H1 (cell line): ENCODE data around the gene LBH.

Experiments
- CEBPB ChIP-seq: IDR thresholded peaks from 2 replicates; pipeline ENCODE4 v1.6.1; 2012; ENCODE audit warnings: low read depth, low read length
- CTCF ChIP-seq, 3 experiments: IDR thresholded peaks; 1 replicate in 2 of 3; 2 replicates in 1 of 3; pipeline versions ENCODE4 v1.5.1 to v1.6.1; 2011; ENCODE audit warnings: low read length in 3 of 3, mild to moderate bottlenecking in 3 of 3, inconsistent platforms in 2 of 3, low read depth in 1 of 3, moderate library complexity in 1 of 3; ENCODE audit not compliant: insufficient read depth in 1 of 3; ENCODE audit errors: control extremely low read depth in 1 of 3
- EGR1 ChIP-seq: IDR thresholded peaks from 2 replicates; pipeline ENCODE4 v1.6.1; 2011; ENCODE audit warnings: low read depth, low read length, borderline replicate concordance
- JUN ChIP-seq: IDR thresholded peaks from 2 replicates; pipeline ENCODE4 v1.6.1; 2011; ENCODE audit warnings: low read depth, mild to moderate bottlenecking, improper control_type of control experiment, low read length
- RXRA ChIP-seq: IDR thresholded peaks from 2 replicates; pipeline ENCODE4 v1.6.1; 2011; ENCODE audit warnings: low read depth, mild to moderate bottlenecking, low read length, moderate library complexity; ENCODE audit not compliant: insufficient read depth
- SP1 ChIP-seq: IDR thresholded peaks from 2 replicates; pipeline ENCODE4 v1.6.1; 2011; ENCODE audit warnings: low read depth, low read length
- SUZ12 ChIP-seq: fragments of 200-600 bp; sonication (generic); IDR thresholded peaks from 2 replicates; pipeline ENCODE4 v1.6.1; 2012; ENCODE audit warnings: mild to moderate bottlenecking, inconsistent platforms, low read length, moderate library complexity, mixed read lengths
- USF2 ChIP-seq: IDR thresholded peaks from 2 replicates; pipeline ENCODE4 v1.6.1; 2011; ENCODE audit warnings: low read length, improper control_type of control experiment

- TF ChIP-seq SP1 (no peak), CEBPB (no peak), CTCF (IDR thresholded peaks at IDR 0.05; ENCODE audit: control extremely low read depth in 1 of 3, insufficient read depth in 1 of 3, low read depth in 1 of 3, low read length in 3 of 3) (no peak), JUN (no peak), EGR1 (no peak), USF2 (no peak), RXRA (no peak), SUZ12 (no peak)
Observed at GRCh38 chr2:30250421-30250820, 19.1 kb downstream of the LBH start.
